Heart left ventricle (tissue), 16 donors: ENCODE measurements around the gene B3GAT1. TPM values are rescaled to one million over a fixed set of nuclear protein-coding genes. Genes with fewer than 3 reads are reported as not detected.

ENCODE experiments used
- ATAC-seq, 4 donors: fragments of 200-7000 bp; cut with Tn5 transposase; one replicate each; pipeline ENCODE4 v1.9.1; 2020 to 2022; ENCODE audit warnings: moderate library complexity in 4 of 4, mild to moderate bottlenecking in 3 of 4, moderate number of reproducible peaks in 1 of 4
- DNase-seq, 5 donors: peaks; one replicate each; pipeline ENCODE4 v3.0.0-alpha.2; 2020
- H3K27ac ChIP-seq, 12 donors: fragments of 200-600 bp; sonication (generic) in 4 of 12; one replicate each; pipeline versions ENCODE4 v1.5.0 to v1.8.0; 2016 to 2022; ENCODE audit warnings: mild to moderate bottlenecking in 2 of 12
- H3K27me3 ChIP-seq, 9 donors: fragments of 200-600 bp; sonication (generic) in 2 of 9; one replicate each; pipeline versions ENCODE4 v1.5.1 to v1.8.0; 2016 to 2022; ENCODE audit warnings: mild to moderate bottlenecking in 3 of 9
- H3K36me3 ChIP-seq, 9 donors: fragments of 200-600 bp; sonication (generic) in 2 of 9; one replicate each; pipeline versions ENCODE4 v1.5.0 to v1.8.0; 2018 to 2022; ENCODE audit warnings: mild to moderate bottlenecking in 2 of 9
- H3K4me1 ChIP-seq, 12 donors: fragments of 200-600 bp; sonication (generic) in 4 of 12; one replicate each; pipeline versions ENCODE4 v1.5.0 to v1.8.0; 2016 to 2022; ENCODE audit warnings: mild to moderate bottlenecking in 3 of 12
- H3K4me3 ChIP-seq, 12 donors: fragments of 200-600 bp; sonication (generic) in 4 of 12; one replicate each; pipeline versions ENCODE4 v1.5.0 to v1.8.0; 2017 to 2022; ENCODE audit warnings: mild to moderate bottlenecking in 9 of 12, moderate library complexity in 4 of 12
- H3K9me3 ChIP-seq, 12 donors: fragments of 200-600 bp; sonication (generic) in 4 of 12; one replicate each; pipeline versions ENCODE4 v1.5.0 to v1.8.0; 2016 to 2022; ENCODE audit warnings: mild to moderate bottlenecking in 1 of 12
- POLR2A ChIP-seq, 2 donors: fragments of 450-650 bp; IDR thresholded peaks; one replicate each; pipeline ENCODE4 v1.6.1; 2017; ENCODE audit warnings: antibody characterized with exemption in 2 of 2, mild to moderate bottlenecking in 2 of 2, moderate library complexity in 2 of 2
- WGBS, 4 donors: extraction: QIAGEN DNeasy Blood & Tissue Kit in 2 of 4; methylation state at CpG; one replicate each; pipeline versions ENCODE4 v1.1.5 to v1.1.7; 2013 to 2018; 5-methylcytosine and 5-hydroxymethylcytosine counted together
- intact Hi-C, 10 donors: fragments of 100-400 bp; cut with DNase I; formaldehyde crosslinking; loops; one replicate each; pipeline versions ENCODE4 v1.11.1 to v1.14.2; 2022
- polyA plus RNA-seq, 2 donors: library from polyadenylated mRNA; stranded (reverse); fragments of 200-250 nt; gene quantifications; one replicate each; pipeline ENCODE4 v1.2.3, GENCODE V29; 2013
- total RNA-seq, 9 donors: library from RNA; depleted of rRNA in 2 of 9; stranded (reverse); fragments of >200 nt in 2 of 9; fragmentation: NEBNext Ultra II Directional in 3 of 9; extraction: Animal tissue kit (Norgen Biotek cat#: 25700) in 3 of 9; gene quantifications; one replicate each; pipeline versions ENCODE4 v1.1.0 to v1.2.4, GENCODE V29; 2016 to 2023
- TF ChIP-seq, protein P1 (sequence below), 12 donors: fragments of 200-600 bp; sonication (generic) in 4 of 12; IDR thresholded peaks; one replicate each; pipeline versions ENCODE4 v1.5.0 to v1.8.0; 2018 to 2022; ENCODE audit warnings: antibody characterized with exemption in 12 of 12, mild to moderate bottlenecking in 5 of 12
- donor health status: ischemic (EF 13 %, LVEDD 7.1; RV severe dilation, severe dysfunction).
- donor health status: healthy with polysubstance abuse.
- donor health status: DM: no; HTN: yes; CAD: no.
- donor health status: DM: no; HTN: no; CAD: no.
- donor health status: ischemic (EF 25% LVEDD 6.9; RV normal size, moderate dysfunction).
- donor health status: ischemic (EF 25% LVEDD 5.7; RV mildly dilated, moderate dysfunction).
- donor health status: healthy.
- donor health status: DM: yes; HTN: yes; CAD: no.
- donor health status: ischemic (EF 35%, LVEDD 5.7; RV mildly dilated, moderate dysfunction).
- donor health status: nonischemic (EF 11% LVEDD 7.7; RV severe dilation, severe dysfunction).
- donor health status: DM: yes; HTN: yes; CAD: no.
- donor health status: PGD.
- donor health status: ischemic (EF 29% LVEDD 5.4; RV normal size, mild dysfunction).
- donor health status: nonischemic (EF 23%, LVEDD 6.1; RV moderate dilation, normal function).

B3GAT1 gene
- total and polyA plus RNA-seq, 11 donors = 0.04 to 0.64 (median 0.09) TPM; not detected in 4

DNA sequence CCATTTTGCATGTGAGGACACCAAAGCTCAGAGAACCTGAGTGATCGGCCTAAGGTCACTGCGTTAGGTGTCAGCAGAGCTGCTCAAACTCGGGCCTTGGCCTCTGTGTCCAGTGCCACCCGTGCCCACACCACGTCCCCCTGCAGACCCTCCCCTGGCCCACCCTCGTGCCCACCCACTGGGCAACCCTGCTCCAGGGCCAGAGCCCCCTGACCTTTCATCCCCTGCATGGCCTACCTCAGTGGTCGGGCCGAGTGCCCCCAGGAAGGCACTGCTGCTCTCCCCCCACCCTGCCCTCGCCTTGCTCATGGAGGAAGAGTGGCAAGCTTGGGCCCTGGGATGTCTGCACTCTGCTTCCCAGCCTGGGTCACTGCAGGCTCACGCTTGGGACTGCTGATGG lies 17.7 kb downstream of the B3GAT1 start:
- DNase-seq = peak in 1 of 5 donors; percentile 23
- H3K4me1 ChIP-seq = no peaks in the 10 kb centered on the region
- no peak overlapping the region for H3K27ac ChIP-seq
- no peak for ATAC-seq
- TF ChIP-seq POLR2A (IDR thresholded peaks at IDR 0.05) = no peak
- TF ChIP-seq, protein P1, sequence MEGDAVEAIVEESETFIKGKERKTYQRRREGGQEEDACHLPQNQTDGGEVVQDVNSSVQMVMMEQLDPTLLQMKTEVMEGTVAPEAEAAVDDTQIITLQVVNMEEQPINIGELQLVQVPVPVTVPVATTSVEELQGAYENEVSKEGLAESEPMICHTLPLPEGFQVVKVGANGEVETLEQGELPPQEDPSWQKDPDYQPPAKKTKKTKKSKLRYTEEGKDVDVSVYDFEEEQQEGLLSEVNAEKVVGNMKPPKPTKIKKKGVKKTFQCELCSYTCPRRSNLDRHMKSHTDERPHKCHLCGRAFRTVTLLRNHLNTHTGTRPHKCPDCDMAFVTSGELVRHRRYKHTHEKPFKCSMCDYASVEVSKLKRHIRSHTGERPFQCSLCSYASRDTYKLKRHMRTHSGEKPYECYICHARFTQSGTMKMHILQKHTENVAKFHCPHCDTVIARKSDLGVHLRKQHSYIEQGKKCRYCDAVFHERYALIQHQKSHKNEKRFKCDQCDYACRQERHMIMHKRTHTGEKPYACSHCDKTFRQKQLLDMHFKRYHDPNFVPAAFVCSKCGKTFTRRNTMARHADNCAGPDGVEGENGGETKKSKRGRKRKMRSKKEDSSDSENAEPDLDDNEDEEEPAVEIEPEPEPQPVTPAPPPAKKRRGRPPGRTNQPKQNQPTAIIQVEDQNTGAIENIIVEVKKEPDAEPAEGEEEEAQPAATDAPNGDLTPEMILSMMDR (IDR thresholded peaks at IDR 0.05) = no peak
- H3K27me3 ChIP-seq = peaks cover 0 to 32% (median 4%) of the 10 kb centered on the region in 9 donors
- intact Hi-C loops = no loop called here
- 76 to 85% (median 80%) methylated on average over 9 to 10 of the region's 10 CpGs for WGBS, 4 donors
- H3K4me3 ChIP-seq = no peak overlapping the region
- no peaks in the 10 kb centered on the region for H3K9me3 ChIP-seq
- H3K36me3 ChIP-seq = no peaks in the 10 kb centered on the region

DNA sequence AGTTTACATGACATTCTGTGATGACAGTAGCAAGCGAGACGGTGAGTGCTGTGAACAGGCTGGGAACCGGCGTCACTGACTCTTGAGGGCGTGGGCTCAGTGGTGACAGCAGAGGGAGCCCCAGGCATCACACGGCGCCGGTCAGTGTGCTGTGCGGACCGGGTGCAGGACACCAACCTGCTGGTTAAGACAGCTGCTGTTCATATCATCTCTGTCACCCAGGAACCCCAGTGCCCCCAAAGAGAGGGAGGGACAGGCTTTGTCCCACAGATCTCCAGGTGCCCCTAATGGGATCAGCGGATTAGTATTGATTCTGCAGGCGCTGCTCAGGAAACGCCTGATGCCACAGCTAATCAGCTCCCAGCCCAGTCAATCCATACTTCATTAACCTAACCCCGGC lies 18.4 kb downstream of the B3GAT1 start:
- H3K4me3 ChIP-seq = no peak overlapping the region
- no peaks in the 10 kb centered on the region for H3K9me3 ChIP-seq
- no peak for TF ChIP-seq POLR2A (IDR thresholded peaks at IDR 0.05)
- TF ChIP-seq, protein P1 (IDR thresholded peaks at IDR 0.05) = peak in 5 of 12 donors; percentile 9 to 33 (median 18)
- no peaks in the 10 kb centered on the region for H3K4me1 ChIP-seq
- DNase-seq (peak in 1 of 5 donors; percentile 61), ATAC-seq (peak in 3 of 4 donors; percentile 40 to 60 (median 57))
- H3K27ac ChIP-seq = no peak overlapping the region
- no peaks in the 10 kb centered on the region for H3K36me3 ChIP-seq
- peaks cover 0 to 34% (median 4%) of the 10 kb centered on the region in 9 donors for H3K27me3 ChIP-seq
- intact Hi-C loops = no loop called here
- 25 to 28% (median 27%) methylated on average over 14 of the region's 14 CpGs for WGBS, 4 donors

DNA sequence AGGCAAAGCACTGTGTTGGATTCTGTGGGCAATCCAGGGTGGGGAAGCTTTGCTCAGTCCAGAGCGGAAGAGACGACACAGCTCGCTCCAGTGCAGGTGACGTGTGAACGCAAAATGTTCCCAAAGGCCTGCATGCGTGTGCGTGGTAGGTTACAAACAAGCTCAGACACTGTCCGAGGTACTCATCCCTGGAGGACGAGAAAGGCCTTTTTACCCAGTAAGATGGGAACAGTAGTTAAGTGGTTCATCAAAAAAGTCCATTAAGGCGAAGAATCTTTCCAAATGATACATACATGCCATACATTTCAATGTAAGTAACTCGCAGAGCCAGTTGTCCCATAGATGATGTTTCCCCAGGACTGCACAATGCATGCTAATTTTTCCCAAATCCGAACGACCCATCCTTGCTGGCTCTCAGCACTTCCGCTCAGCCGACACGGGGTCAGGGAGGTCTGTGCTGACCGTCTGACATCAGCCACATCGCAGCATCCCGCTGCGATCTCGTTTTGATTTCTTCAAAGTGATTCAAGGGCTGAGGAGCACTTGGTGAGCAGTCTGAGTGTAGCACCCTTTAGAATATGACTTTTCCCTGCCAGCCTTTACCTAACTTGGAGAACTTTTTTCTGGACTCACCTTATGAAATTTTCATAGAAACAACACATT lies 19.0 kb downstream of the B3GAT1 start:
- TF ChIP-seq POLR2A (IDR thresholded peaks at IDR 0.05) = no peak
- TF ChIP-seq, protein P1 (IDR thresholded peaks at IDR 0.05) = no peak
- H3K36me3 ChIP-seq = no peaks in the 10 kb centered on the region
- intact Hi-C loops = no loop called here
- WGBS, 4 donors = 78 to 86% (median 81%) methylated on average over 21 of the region's 21 CpGs
- DNase-seq (no peak), ATAC-seq (no peak)
- no peak overlapping the region for H3K4me3 ChIP-seq
- H3K27ac ChIP-seq = no peak overlapping the region
- H3K27me3 ChIP-seq = peaks cover 0 to 34% (median 4%) of the 10 kb centered on the region in 9 donors
- no peaks in the 10 kb centered on the region for H3K9me3 ChIP-seq
- H3K4me1 ChIP-seq = no peaks in the 10 kb centered on the region

DNA sequence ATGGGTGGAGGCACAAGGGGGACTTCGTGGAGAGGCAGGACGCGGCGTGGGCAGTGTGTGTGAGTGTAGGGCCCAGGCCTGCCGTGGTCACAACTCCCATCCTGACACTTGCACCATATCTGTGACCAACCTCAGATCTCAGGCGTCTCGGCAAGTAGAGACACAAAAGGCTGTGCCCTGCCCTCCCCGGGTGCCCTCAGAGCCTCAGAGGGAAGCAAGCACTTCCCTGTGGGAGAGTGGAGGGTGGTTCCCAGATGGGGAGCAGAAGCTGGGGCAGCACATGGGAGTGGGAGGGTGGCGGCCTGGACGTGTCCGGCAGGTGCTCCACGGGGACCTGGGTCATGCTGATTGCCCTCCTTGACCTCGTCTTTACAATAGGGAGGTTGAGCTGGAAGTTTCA lies 20.4 kb downstream of the B3GAT1 start:
- Histone ChIP-seq H3K27me3 (peaks cover 0 to 34% (median 4%) of the 10 kb centered on the region in 9 donors), H3K4me3 (no peak overlapping the region), H3K4me1 (no peaks in the 10 kb centered on the region), H3K27ac (no peak overlapping the region), H3K36me3 (no peaks in the 10 kb centered on the region), H3K9me3 (no peaks in the 10 kb centered on the region)
- ATAC-seq (no peak), DNase-seq (peak in 1 of 5 donors; percentile 37)
- WGBS, 4 donors = 78 to 86% (median 83%) methylated on average over 11 to 13 of the region's 13 CpGs
- intact Hi-C loops = no loop called here
- TF ChIP-seq, protein P1 (IDR thresholded peaks at IDR 0.05) = no peak
- no peak for TF ChIP-seq POLR2A (IDR thresholded peaks at IDR 0.05)
